ENCODE data around the gene CSTF1.

The CSTF1 gene

GRCh38 chr20:56418385-56418861 lies 26.0 kb downstream of the CSTF1 start:
- ChIA-PET POLR2A (no interaction called here), CTCF (no interaction called here)
- TF ChIP-seq ELF4 (IDR thresholded peaks at IDR 0.05) (no peak), LEF1 (IDR thresholded peaks at IDR 0.05; ENCODE audit: borderline replicate concordance) (no peak)
- DNase-seq (ENCODE audit: extremely low spot score), result no peak

- POLR2A ChIA-PET, result no interaction called here
- TF ChIP-seq ZNF384 (IDR thresholded peaks at IDR 0.05) (no peak), NFRKB (IDR thresholded peaks at IDR 0.05) (no peak), TARDBP (IDR thresholded peaks at IDR 0.05) (no peak), ARNT (IDR thresholded peaks at IDR 0.05) (no peak), CTBP1 (IDR thresholded peaks at IDR 0.05; ENCODE audit: borderline replicate concordance) (no peak), BHLHE40 (IDR thresholded peaks at IDR 0.05; ENCODE audit: borderline replicate concordance) (no peak)
- DNase-seq (ENCODE audit: extremely low spot score), result no peak
- CTCF ChIA-PET, result no interaction called here
Measured at GRCh38 chr20:56420028-56420427, 27.6 kb downstream of the CSTF1 start.

GRCh38 chr20:56420940-56421688 lies 28.7 kb downstream of the CSTF1 start:
- no peak for TF ChIP-seq FOXK2 (IDR thresholded peaks at IDR 0.05)
- ChIA-PET CTCF (interaction anchor here (0.7 kb wide), 1 partner anchor 85 kb away, joined by 3 read pairs; no protein-coding TSS in a partner anchor), POLR2A (no interaction called here)
- no peak for DNase-seq (ENCODE audit: extremely low spot score)

- no peak for DNase-seq (ENCODE audit: extremely low spot score)
- CTCF ChIA-PET, result no interaction called here
- no peak for TF ChIP-seq CTBP1 (IDR thresholded peaks at IDR 0.05; ENCODE audit: borderline replicate concordance)
- TF ChIP-seq L3MBTL2 (conservative IDR thresholded peaks at IDR 0.05), result no peak
- no peak for TF ChIP-seq FOXK2 (IDR thresholded peaks at IDR 0.05)
- no peak for TF ChIP-seq BHLHE40 (IDR thresholded peaks at IDR 0.05; ENCODE audit: borderline replicate concordance)
- no peak for TF ChIP-seq TARDBP (IDR thresholded peaks at IDR 0.05)
- TF ChIP-seq PKNOX1 (IDR thresholded peaks at IDR 0.05), result no peak
- no peak for TF ChIP-seq SUZ12 (IDR thresholded peaks at IDR 0.05)
- no peak for TF ChIP-seq SP1 (IDR thresholded peaks at IDR 0.05)
- TF ChIP-seq HDGF (IDR thresholded peaks at IDR 0.05; ENCODE audit: borderline replicate concordance), result no peak
- no peak for TF ChIP-seq ZNF384 (IDR thresholded peaks at IDR 0.05)
- no peak for TF ChIP-seq FOXM1 (IDR thresholded peaks at IDR 0.05; ENCODE audit: borderline replicate concordance)
- TF ChIP-seq NFRKB (IDR thresholded peaks at IDR 0.05), result no peak
- no peak for TF ChIP-seq ARNT (IDR thresholded peaks at IDR 0.05)
- no peak for TF ChIP-seq LEF1 (IDR thresholded peaks at IDR 0.05; ENCODE audit: borderline replicate concordance)
- TF ChIP-seq ELF4 (IDR thresholded peaks at IDR 0.05), result no peak
- no peak for TF ChIP-seq FOXA1 (IDR thresholded peaks at IDR 0.05)
- POLR2A ChIA-PET, result no interaction called here
Measured at GRCh38 chr20:56422076-56422823, 29.8 kb downstream of the CSTF1 start.

- no peak for TF ChIP-seq CTBP1 (IDR thresholded peaks at IDR 0.05; ENCODE audit: borderline replicate concordance)
- TF ChIP-seq HDGF (IDR thresholded peaks at IDR 0.05; ENCODE audit: borderline replicate concordance), result no peak
- TF ChIP-seq SUZ12 (IDR thresholded peaks at IDR 0.05), result no peak
- TF ChIP-seq SP1 (IDR thresholded peaks at IDR 0.05), result no peak
- TF ChIP-seq ELF4 (IDR thresholded peaks at IDR 0.05), result no peak
- no peak for TF ChIP-seq LEF1 (IDR thresholded peaks at IDR 0.05; ENCODE audit: borderline replicate concordance)
- no peak for TF ChIP-seq PKNOX1 (IDR thresholded peaks at IDR 0.05)
- no peak for TF ChIP-seq FOXA1 (IDR thresholded peaks at IDR 0.05)
- TF ChIP-seq BHLHE40 (IDR thresholded peaks at IDR 0.05; ENCODE audit: borderline replicate concordance), result no peak
- no peak for TF ChIP-seq ARNT (IDR thresholded peaks at IDR 0.05)
- CTCF ChIA-PET, result no interaction called here
- POLR2A ChIA-PET, result no interaction called here
- no peak for DNase-seq (ENCODE audit: extremely low spot score)
Measured at GRCh38 chr20:56422824-56423189, 30.4 kb downstream of the CSTF1 start.

- ChIA-PET CTCF (no interaction called here), POLR2A (no interaction called here)
- DNase-seq (ENCODE audit: extremely low spot score), result no peak
- TF ChIP-seq FOXM1 (IDR thresholded peaks at IDR 0.05; ENCODE audit: borderline replicate concordance) (no peak), NFRKB (IDR thresholded peaks at IDR 0.05) (no peak), SP1 (IDR thresholded peaks at IDR 0.05) (no peak), LEF1 (IDR thresholded peaks at IDR 0.05; ENCODE audit: borderline replicate concordance) (no peak), HDGF (IDR thresholded peaks at IDR 0.05; ENCODE audit: borderline replicate concordance) (no peak), ZNF384 (IDR thresholded peaks at IDR 0.05) (no peak), BHLHE40 (IDR thresholded peaks at IDR 0.05; ENCODE audit: borderline replicate concordance) (no peak), FOXA1 (IDR thresholded peaks at IDR 0.05) (no peak), CTBP1 (IDR thresholded peaks at IDR 0.05; ENCODE audit: borderline replicate concordance) (no peak), ARNT (IDR thresholded peaks at IDR 0.05) (no peak), FOXK2 (IDR thresholded peaks at IDR 0.05) (no peak), L3MBTL2 (conservative IDR thresholded peaks at IDR 0.05) (no peak), ELF4 (IDR thresholded peaks at IDR 0.05) (no peak)
Measured at GRCh38 chr20:56423211-56423610, 30.8 kb downstream of the CSTF1 start.

GRCh38 chr20:56423886-56424285 lies 31.4 kb downstream of the CSTF1 start:
- DNase-seq (ENCODE audit: extremely low spot score), result no peak
- TF ChIP-seq FOXK2 (IDR thresholded peaks at IDR 0.05) (no peak), ZNF384 (IDR thresholded peaks at IDR 0.05) (no peak), BHLHE40 (IDR thresholded peaks at IDR 0.05; ENCODE audit: borderline replicate concordance) (no peak), L3MBTL2 (conservative IDR thresholded peaks at IDR 0.05) (no peak), ELF4 (IDR thresholded peaks at IDR 0.05) (no peak), TARDBP (IDR thresholded peaks at IDR 0.05) (no peak), SP1 (IDR thresholded peaks at IDR 0.05) (no peak), PKNOX1 (IDR thresholded peaks at IDR 0.05) (no peak), CTBP1 (IDR thresholded peaks at IDR 0.05; ENCODE audit: borderline replicate concordance) (no peak), ARNT (IDR thresholded peaks at IDR 0.05) (no peak), FOXA1 (IDR thresholded peaks at IDR 0.05) (no peak), NFRKB (IDR thresholded peaks at IDR 0.05) (no peak), LEF1 (IDR thresholded peaks at IDR 0.05; ENCODE audit: borderline replicate concordance) (no peak), SUZ12 (IDR thresholded peaks at IDR 0.05) (no peak)
- POLR2A ChIA-PET, result no interaction called here
- CTCF ChIA-PET, result no interaction called here

Measured in HEK293T (cell line).